Right kidney (tissue), 9 donors: ENCODE measurements around the gene LHCGR.

Experiments used
- DNase-seq: peaks from one replicate; pipeline ENCODE4 v3.0.0-alpha.2; 2016
- long read RNA-seq, 8 donors: transcript quantifications; one replicate each; lab custom pipeline, GENCODE V29; 2026

LHCGR gene
- long read RNA-seq, donor 1 = 0 reads
- long read RNA-seq, donor 2 = 0 reads
- long read RNA-seq, donor 3 = 0 reads
- long read RNA-seq, donor 4 = 0 reads
- long read RNA-seq, donor 5 = 0 reads
- long read RNA-seq, donor 6 = 0 reads
- long read RNA-seq, donor 7 = 0 reads
- long read RNA-seq, donor 8 = 0 reads

DNA sequence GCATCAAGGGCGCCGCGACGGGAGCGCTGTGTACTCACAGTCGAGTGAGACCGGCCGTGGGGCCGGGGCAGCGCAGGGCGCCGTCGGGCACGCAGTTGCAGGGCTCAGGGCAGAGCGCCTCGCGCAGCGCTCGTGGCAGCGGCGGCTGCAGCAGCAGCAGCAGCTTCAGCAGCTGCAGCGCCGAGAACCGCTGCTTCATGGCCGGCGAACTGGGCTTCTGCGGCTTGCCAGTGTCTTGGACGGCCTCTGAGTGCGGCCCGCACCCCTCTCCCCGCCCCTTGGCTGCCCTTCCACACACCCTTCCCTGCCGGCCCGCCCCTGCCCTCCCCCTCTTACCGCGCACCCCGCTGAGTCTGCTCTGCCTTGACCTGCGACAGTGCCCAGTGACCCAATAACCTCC is at the start of gene LHCGR:
TSS of gene LHCGR (minus strand) at position 252 of the 400 bp plus-strand sequence. CDS start at position 199, 53 bp downstream.
- peak; percentile 28 for DNase-seq

DNA sequence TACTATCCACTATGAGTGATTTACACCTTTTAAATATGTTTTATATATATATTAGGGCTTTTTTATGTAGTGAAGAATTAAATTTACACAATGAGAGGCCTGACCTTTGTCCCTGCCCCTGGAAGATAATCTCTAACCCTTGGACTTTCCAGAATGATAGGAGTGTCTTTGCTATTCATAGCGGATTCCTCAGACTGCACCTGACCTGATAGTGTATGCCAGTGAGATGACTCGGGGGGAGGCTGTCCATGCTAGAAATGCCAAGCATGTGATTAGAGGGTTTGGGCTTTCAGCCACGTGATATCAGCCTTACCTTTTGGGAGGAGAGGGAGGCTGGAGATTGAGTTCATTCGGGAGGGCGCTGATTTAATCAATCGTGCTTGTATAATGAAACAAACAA is 44.1 kb upstream of the LHCGR start:
- DNase-seq = no peak

DNA sequence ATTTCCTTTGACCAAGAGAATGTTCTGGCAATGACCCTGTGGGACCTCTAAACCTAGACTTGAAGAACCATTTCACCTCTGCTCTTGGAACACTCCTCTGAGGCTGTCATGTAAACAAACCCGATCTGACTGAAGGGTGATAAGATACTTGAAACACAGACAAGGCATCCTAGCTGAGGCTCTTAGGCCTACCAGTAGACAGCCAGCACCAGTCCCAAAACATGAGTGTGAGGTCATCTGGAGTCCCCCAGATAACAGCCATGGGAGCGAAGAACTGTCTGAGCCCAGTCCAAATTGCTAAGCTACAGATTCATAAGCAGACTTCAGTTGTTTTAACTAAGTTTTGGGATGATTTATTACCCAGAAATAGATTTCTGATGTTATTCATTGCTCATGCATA is 39.5 kb upstream of the LHCGR start:
- no peak for DNase-seq

DNA sequence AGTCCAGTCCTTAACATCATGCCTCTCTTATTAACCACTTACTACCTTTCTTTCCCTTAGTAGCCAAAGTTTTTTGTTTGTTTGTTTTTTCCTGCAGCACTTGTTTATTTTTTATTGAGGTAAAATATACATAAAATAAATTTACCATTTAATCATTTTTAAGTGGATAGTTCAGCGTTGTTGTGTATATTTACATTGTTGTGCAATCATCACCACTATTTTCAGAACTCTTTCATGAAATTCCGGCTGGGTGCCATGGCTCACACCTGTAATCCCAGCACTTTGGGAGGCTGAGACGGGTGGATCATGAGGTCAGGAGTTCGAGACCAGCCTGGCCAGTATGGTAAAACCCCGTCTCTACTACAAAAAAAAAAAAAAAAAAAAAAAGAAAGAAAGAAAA is 38.1 kb upstream of the LHCGR start:
- no peak for DNase-seq

DNA sequence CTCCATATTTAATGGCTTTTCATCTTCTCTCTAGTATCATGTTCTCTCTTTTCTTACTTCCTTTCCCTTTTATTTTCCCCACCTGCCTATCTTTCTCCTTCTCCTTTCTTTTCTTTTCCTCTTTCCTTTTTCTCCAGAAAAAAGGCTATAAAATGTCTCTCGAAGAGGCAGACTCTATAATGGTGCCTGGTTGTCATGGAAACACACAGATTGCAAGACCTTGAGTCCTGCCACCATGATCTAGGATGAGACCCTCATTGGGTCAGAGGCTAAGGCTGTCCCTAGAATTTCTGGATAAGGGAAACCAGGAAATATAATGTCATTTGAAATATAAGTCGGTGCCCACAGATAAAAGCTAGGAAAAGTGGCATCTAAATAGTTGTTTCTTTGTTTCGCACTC is 36.5 kb upstream of the LHCGR start:
- no peak for DNase-seq

DNA sequence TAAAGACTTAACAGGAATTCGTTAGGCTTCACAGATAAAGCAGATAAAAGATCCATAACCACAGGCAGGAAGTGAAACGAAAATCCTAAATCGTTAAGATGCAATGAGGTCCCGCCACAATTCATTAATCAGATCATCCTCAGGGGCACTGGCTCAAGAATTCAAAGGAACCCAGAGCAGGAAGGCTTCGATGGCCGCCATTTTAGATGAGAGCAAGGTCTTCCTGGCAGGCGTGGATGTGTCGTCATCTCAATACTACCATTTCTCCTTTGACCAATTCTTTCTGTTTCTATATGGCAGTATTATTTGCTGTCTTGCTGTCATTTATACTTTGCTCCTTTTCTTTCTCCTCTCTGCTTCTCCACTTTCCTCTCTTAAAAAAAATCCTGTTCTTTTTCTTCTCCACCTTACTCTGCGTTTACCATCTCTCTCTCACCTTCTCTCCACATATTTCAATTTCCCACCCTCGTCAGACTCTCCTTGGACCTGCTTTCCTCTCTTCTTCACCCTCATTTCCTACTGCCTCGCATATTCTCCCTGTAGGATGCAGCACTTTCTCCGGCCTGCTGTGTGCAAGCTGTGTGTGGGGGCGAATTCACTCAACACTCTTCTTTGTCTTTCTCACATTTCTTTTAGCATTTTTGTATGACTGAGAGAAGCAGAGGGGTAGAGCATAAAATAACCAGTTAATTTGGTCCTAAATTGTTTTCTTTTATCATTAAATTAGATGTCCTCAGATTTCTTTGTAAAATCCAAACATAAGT is 35.1 kb upstream of the LHCGR start:
- DNase-seq = no peak

DNA sequence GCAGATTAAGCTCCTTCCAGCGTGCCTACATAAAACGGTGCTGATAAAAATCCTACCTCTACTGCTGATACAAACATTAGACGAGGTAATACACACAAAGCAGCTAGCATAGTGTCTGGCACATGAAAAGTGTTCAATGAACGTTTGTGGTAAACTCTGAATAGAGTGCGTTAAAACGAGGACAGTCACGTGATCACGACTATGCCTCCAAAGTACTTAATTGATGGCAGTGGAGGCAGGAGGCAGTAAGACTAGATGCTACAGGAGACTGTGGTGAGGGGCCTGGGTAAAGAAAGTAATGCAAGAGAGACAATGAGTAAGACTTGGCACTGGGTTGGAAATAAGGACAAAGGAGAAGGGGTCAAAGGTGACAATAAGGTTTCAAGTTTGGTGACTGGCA is 32.1 kb upstream of the LHCGR start:
- no peak for DNase-seq

DNA sequence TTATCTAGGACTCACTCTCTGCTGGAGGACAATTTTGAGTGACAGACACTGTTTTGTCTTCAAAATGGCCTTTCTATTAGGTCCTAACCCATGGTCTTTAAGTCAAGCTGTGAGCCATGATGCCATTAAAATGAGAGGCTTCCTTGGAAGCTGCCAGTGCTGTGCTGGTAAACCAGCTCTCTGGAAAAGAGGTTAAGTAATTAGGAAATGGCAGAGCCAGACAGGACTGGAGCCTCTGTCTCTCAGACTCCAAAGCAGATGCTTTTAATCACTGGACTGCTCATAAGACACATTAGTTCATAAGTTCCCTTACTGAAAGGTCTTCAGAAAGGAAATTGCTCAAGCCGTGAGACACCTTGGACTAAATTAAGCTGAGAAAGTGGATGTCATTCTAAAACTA is 25.8 kb upstream of the LHCGR start:
- DNase-seq = no peak

DNA sequence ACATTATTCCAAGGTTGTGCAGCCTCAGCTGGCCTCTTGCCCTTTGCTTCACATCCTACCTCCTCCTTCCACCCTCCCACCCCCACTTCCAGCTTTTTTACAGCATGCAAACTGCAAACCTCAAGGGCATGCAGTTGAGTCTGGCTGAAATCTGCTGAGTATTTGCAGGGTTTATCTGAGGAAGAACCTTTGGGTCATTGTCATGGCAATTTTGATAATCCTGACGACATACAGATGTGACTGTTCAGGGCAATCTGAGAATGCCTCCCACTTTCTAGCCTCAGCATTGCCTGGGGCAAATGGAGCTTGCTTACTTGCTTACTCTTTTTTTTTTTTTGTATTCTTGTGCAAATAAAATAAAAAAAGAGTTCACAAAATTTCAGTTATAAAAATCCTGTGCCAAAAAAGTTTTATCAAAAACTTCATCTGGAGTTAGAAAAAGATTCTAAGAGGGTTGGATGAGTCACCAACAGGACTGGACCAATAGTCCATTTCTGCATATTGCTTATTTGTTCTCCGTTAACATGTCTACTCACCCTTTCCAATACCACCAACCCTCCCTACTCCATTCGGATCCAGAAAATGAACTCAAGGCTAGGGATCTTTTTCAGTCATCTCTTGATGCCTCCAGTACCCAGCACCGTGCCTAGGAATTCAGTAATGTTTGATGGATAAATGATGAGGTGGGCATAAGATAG is 23.6 kb upstream of the LHCGR start:
- no peak for DNase-seq

DNA sequence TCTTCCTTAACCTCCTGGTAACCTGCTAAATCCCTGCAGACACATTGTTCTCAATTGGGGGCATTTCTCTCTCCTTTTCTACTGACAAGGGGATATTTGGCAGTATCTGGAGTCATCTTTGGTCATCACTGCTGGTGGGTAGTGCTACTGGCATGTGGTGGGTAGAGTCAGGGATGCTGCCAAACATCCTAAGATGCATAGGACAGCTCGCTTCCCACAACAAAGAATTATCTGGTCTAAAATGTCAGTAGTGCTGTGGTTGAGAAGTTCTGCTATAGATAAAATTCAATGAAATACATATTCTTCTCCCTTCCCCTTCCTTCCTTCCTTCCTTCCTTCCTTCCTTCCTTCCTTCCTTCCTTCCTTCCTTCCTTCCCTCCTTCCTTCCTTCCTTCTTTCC is 18.7 kb upstream of the LHCGR start:
- DNase-seq = no peak

DNA sequence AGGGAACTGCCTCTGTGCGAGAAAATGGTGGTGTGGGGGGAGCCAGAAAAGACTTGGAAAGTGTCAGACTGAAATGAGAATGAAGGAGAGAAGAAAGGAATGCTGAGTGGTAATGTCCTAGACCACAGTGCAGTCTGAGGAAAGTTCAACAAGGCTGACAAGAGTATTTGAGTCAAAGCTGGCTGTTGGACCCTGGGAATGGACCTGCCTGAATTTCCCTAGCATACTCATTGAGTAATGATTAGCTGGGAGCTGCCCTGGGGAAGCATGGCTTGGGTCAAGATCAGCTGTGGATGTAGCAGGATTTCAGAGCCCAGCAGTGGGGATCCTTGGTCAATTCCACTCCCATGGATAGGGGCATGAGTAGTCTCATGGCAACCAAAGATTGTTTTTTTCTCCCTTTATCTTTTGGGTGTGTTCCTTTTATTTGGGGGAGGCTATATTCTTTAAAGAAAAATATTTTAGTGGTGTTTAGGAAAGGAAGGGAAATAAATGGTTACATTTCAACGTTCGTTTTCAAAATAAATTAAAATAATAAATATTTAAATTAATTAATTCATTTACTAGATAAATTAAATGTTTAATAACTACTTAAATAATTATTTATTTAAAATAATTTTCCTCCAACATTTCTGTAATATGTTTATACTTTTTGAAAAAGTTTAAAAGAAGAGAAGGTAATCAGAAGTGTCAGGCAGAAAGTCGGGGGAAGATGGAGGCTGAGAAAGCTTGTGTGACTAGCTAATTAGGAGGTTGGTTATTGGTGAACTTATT is 15.9 kb upstream of the LHCGR start:
- DNase-seq = no peak

DNA sequence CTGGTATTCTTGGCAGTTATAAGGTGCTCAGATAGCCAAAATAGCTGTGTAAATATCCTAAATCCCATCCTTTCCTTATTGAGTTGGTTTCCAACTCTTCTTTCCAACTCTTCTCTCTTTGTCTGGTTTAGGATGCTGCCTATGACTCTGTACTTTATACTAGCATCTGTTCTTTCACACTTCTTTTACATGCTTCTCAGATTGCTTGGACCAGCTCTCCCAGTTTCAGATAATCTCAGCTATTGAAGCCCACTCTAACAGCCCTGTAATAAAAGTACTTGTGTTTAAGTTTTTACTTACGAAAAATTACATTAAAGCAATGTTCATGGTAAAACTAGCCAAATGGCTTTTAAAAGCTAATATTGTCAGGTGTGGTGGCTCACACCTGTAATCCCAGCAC is 14.7 kb upstream of the LHCGR start:
- DNase-seq = no peak

DNA sequence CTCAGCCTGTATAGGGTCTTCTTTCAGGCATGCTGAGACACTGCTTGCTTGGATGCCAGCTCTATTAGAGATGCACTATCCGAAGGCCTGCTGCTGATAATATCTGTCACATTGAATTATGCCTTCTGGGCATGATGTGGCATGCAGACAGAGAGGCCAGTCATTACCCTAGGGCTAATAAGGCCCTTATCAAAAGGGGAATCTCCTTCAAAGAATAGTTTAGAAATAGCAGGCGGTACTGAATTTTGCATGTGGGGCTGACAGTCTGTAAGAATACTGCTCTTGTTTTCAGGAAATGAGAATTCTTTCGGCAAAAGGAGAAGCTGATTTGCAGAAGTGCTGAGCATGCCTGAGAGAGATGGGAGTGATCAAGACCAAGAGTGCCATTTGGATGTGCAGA is 13.1 kb upstream of the LHCGR start:
- DNase-seq = no peak

DNA sequence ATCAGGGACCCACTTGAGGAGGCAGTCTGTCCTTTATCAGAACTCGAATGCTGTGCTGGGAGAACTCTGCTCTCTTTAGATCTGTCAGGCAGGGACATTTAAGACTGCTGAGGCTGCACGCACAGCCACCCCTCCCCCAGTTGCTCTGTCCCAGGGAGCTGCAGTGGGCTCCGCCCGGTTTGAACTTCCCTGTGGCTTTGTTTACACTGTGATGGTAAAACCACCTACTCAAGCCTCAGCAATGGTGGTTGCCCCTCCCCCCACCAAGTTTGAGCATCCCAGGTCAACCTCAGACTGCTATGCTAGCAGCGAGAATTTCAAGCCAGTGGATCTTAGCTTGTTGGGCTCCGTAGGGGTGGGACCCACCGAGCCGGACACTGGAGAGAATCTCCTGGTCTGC is 11.8 kb upstream of the LHCGR start:
- no peak for DNase-seq

DNA sequence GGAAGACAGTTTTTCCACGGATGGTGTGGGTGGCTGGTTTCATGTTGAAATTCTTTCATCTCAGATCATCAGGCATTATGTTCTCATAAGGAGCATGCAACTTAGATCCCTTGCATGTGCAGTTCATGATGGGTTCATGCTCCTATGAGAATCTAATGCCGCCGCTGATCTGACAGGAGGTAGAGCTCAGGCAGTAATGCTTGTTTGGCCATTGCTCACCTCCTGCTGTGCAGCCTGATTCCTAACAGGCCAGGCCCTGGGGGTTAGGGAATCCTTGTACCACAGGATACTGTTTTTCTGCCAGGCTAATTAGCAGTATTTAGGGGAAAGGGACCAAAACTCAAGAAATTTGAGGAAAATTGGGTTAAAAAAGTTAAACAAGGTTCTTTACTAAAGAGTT is 5.3 kb upstream of the LHCGR start:
- no peak for DNase-seq

DNA sequence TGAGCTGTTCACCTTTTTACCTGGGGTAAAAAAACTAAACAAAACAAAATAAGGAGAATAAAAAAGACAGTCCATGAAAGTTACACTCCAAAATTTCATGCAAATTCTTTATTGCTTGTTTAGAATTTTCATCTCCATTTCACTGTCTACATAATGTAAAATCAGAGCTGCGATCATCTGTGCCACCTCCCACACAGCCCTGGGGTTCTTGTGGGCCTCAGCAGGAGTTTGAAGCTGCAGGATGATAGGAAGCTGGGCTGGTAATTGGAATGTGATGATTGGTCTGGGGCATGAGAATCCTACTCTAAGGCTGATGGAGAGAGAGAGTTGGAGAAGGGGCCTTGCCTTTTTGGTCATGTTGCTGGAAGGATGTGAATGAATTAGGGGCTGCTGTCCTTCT is 4.2 kb upstream of the LHCGR start:
- no peak for DNase-seq

DNA sequence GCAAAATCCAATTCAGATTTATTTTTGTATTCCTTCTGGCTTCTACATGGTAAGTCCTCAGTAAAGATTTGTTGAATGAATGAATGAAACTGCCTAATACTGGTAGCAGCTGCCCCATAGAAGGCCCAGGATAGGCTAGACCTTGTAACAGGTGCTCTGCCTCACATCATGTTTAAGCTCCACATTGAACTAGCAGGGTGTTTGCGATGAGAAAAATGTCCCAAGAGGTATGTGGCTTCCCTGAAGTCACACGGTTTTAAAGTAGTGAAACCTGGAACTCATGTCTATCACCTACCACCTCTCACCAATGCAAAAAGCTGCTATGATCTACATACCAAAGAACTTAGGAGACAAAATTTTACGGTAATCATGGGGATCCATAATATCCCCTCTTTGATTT is 765 bp upstream of the LHCGR start:
- no peak for DNase-seq

DNA sequence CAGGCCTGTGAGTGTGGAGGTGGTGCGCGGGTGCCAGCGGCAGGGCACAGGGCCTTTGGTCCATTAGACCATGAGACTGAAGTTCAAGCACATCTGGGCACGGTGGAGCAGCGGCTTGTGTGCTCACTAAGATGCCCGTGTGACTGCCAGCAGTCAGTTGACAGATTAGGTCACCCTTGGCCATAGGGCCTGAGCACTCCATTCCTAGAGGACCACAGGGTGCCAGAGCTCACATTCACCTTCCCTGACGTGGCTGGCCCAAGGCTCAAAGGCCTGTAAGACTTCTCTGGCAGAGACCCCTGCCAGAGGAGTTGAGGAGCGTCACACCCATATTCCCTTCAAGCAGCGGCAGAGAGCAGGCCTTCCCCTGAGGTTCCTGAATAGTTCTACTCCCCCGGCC is 650 bp downstream of the LHCGR start:
- no peak for DNase-seq

DNA sequence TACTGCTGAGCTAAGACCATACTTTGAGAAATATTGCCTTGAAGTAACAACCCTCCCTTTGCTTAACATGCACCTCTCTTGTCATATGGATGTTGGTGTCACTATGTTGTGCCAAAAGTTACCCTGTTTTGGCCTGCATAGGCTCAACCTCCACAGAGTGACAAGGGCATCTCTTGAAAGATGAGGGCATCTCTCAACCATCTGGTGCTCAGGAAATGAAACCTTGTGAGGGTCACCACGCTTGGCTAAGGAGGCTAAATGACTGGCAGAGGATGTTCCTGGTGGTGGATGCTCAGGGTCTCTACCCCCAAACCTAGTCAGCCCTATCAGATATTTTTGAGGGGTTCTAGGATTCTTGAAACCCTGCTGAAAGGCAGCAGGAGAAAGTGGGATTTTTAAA is 2.3 kb downstream of the LHCGR start:
- DNase-seq = no peak

DNA sequence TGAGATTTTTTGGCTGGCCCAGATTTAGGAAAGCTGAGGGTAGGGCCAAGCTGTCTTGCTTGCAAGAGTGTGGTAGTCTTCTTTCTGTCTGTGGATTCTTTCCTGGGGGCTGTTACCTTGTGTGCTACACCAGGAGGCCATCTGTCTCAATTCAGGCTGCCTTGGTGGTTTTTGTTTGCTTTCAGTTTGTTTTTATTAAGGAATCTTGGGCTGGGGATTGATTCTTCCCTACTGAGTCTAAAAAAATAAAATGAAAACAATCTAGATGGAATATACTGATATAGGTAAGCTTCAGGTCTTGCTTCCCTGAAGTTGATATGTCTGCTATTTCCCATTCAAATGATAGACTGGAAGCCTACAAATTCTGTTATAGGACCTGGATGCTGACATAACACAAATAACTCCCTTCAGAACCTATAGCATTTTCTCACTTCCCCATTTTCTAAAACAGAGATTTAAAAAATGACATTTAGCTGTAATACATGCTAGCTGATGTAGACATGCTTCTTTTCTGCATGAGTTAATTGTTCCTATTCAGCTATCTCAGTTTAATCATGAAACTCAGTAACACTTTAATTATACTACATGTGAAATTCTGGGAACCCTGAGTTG is 5.3 kb downstream of the LHCGR start:
- no peak for DNase-seq

DNA sequence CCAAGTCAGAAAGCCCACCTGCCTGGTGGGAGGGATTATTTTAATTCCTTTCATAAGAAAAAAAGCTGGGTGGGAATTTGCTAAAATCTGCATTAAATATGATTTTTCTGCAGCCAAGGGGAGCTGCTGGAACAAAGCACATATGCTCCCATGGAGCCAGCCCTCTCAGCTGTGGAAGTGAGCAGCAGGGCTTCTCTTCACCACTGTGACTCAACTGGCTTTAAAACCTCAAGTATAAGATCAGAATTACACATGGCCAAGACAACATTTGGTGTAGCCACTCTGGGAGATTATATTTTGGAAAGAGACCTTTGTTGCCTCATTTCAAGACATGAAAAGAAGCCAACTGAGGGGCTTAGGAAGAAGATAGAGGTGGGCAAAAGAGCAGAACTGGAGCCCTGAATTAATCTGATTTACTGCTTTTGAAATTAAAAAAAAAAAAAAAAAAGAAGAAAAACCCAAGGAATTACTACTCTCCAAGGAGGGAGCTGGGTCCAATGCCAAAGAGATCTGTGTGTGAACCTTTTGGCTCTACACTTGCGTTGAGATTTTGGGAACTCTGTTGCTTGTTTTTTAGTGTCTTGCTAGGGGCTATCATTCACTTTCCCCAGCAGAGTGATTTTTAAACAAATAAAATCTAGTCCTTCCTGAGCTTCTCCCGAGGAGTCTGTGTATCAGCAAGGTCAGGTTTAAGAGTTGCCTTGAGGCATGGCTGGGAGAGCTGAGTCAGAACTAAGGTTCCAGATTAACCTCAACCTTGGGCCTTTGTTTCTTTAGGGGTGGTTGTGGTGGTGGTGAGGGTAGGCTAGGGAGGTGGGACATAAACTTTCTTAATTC is 6.0 kb downstream of the LHCGR start:
- DNase-seq = no peak

DNA sequence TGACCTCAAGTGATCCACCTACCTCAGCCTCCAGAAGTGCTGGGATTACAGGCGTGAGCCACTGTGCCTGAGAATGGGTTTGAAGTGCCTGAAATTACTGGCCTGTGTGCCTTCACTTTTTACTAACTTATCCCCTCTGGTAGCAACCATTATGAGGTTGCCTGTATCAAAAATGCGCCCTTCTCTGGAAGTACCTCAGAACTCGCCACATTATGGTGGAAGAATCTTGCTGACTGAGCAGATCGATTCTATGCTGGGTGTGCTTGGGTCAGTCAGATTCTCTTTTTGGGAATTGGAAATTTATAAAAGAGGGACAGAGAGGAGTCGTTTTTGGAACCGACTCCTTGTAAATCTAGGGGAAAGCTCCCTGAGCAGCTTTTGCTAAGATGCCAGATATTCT is 8.2 kb downstream of the LHCGR start:
- no peak for DNase-seq
